ENCODE data around the gene ARPC5. TPM values are rescaled to one million over a fixed set of nuclear protein-coding genes. Genes with fewer than 3 reads are reported as not detected.

Gene ARPC5
- total and polyA plus RNA-seq, 2 donors (not counting 1 experiment from before 2014, with no cell fraction given), result 28.3 to 103 TPM

DNA sequence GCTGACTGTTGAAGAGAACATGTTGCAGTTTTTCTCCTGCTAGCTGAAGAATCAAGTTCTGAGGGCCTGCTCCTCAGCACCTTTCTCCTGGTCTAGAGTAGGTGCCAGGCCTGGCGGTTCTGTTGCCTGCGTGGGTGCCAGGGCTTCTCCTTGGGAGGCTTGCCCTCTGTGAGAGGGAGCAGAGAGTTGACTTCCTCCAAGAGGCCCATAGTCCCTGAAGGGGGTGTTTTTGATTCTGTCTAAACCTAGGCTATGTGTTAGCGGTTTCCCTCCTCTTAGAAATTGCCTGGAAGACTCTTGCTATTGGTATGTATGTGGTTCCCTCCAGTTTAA lies 17.8 kb upstream of the ARPC5 start:
- Histone ChIP-seq H3K79me2 (ENCODE audit: control insufficient read depth, insufficient read depth, low read length) (no peaks in the 10 kb centered on the region), H3K4me3 (ENCODE audit: control extremely low read depth in 1 of 5, extremely low read depth in 1 of 5, insufficient read depth in 1 of 5, low read depth in 2 of 5, low read length in 4 of 5) (no peak overlapping the region), H3K4me1 (ENCODE audit: control insufficient read depth in 2 of 2, insufficient read depth in 2 of 2, low read length in 2 of 2) (no peaks in the 10 kb centered on the region), H3K36me3 (replicated peaks in 1 of 2; ENCODE audit: control extremely low read depth in 1 of 2, control insufficient read depth in 1 of 2, extremely low read depth in 1 of 2, insufficient read depth in 2 of 2, low read length in 1 of 2) (no peaks in the 10 kb centered on the region), H3K27me3 (replicated peaks in 1 of 4; ENCODE audit: control extremely low read depth in 1 of 4, control insufficient read depth in 3 of 4, insufficient read depth in 4 of 4, low read length in 3 of 4) (no peaks in the 10 kb centered on the region), H2AFZ (ENCODE audit: insufficient read depth, low read depth, low read length, poor library complexity, severe bottlenecking) (no peak overlapping the region), H3K4me2 (replicated peaks; ENCODE audit: low read depth, low read length, poor library complexity, severe bottlenecking) (no peak overlapping the region), H4K20me1 (ENCODE audit: control insufficient read depth, insufficient read depth, low read length, poor library complexity, severe bottlenecking) (no peaks in the 10 kb centered on the region), H3K9me3 (ENCODE audit: control extremely low read depth in 1 of 3, control insufficient read depth in 2 of 3, insufficient read depth in 1 of 3, low read length in 2 of 3) (no peaks in the 10 kb centered on the region), H3K27ac (ENCODE audit: low read length in 2 of 2) (no peak overlapping the region), H3K9ac (ENCODE audit: low read length) (no peak overlapping the region)
- TF ChIP-seq, protein P1, sequence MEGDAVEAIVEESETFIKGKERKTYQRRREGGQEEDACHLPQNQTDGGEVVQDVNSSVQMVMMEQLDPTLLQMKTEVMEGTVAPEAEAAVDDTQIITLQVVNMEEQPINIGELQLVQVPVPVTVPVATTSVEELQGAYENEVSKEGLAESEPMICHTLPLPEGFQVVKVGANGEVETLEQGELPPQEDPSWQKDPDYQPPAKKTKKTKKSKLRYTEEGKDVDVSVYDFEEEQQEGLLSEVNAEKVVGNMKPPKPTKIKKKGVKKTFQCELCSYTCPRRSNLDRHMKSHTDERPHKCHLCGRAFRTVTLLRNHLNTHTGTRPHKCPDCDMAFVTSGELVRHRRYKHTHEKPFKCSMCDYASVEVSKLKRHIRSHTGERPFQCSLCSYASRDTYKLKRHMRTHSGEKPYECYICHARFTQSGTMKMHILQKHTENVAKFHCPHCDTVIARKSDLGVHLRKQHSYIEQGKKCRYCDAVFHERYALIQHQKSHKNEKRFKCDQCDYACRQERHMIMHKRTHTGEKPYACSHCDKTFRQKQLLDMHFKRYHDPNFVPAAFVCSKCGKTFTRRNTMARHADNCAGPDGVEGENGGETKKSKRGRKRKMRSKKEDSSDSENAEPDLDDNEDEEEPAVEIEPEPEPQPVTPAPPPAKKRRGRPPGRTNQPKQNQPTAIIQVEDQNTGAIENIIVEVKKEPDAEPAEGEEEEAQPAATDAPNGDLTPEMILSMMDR (IDR thresholded peaks at IDR 0.05), result no peak
- no peak for TF ChIP-seq EZH2 (IDR thresholded peaks at IDR 0.05; ENCODE audit: borderline replicate concordance, insufficient read depth, low read depth, low read length, poor library complexity, severe bottlenecking)
- CTCF ChIA-PET, result interaction anchor here (1.8 to 6.2 kb wide), 5 partner anchors 9 to 267 kb away, joined by 5 to 377 read pairs (median 21); no protein-coding TSS in a partner anchor
- no CpG with 5 or more reads among the region's 3 CpGs for WGBS (ENCODE audit: insufficient coverage)
- POLR2A ChIA-PET, result no interaction called here
- ATAC-seq (ENCODE audit: low read depth) (no peak), DNase-seq (no peak)
- Mint-ChIP-seq H3K4me1 (no peaks in the 10 kb centered on the region), H3K27me3 (peaks cover 8% of the 10 kb centered on the region), H3K27ac (no peak overlapping the region), H3K4me3 (no peak overlapping the region), H3K9me3 (ENCODE audit: insufficient read depth) (no peaks in the 10 kb centered on the region)
- intact Hi-C loops (cut with micrococcal nuclease), result no loop called here

DNA sequence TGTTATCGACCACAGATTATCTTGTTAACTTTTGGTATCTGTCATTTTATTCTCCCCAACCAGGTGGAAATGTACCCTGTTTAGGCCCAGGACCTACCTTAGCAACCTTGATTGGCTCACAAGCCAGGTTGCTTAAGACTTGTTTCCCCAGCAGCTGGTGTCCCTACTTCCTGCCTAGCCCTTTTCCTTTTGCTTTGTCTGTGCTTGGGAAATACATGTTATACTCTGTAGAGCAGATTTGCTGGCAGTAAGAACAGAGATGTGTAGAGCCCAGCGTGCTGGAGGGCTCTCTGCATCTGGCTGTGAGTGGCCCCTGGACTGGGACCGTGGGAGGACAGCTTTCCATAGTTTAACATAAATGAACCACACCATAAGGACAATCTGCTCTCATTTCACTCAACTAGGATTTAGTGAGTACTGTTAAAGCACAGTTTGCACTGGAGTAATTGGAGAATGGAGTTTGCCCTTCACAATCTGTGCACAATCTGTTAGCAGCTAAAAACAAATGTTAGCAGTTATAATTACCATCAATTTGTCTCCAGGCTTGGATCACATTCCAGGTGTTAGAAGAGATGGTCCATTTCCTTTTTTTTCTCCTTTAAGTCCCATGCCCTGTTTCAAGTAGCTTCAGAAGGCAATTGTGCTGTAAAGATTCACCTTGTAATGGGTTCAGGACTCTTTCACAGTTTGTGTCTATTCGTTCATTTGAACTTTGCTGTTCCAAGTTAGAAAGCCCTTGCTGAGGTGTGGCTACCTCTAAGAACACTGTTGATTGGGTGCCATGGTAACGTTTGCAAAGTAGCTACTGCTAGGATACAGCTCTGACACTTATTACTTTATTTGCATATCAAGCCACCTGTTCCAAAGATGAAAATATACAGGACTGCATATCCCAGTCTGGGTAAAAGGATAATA lies 17.2 kb upstream of the ARPC5 start, which contains the start of gene APOBEC4:
APOBEC4 (minus strand) TSS at position 770 of the 915 bp plus-strand sequence. CDS start 4,535 bp downstream, outside the sequence.
- Histone ChIP-seq H3K4me1 (ENCODE audit: control insufficient read depth in 2 of 2, insufficient read depth in 2 of 2, low read length in 2 of 2) (no peaks in the 10 kb centered on the region), H3K9ac (ENCODE audit: low read length) (no peak within 1 kb of the TSS), H3K36me3 (replicated peaks in 1 of 2; ENCODE audit: control extremely low read depth in 1 of 2, control insufficient read depth in 1 of 2, extremely low read depth in 1 of 2, insufficient read depth in 2 of 2, low read length in 1 of 2) (no peaks in the 10 kb centered on the region), H3K9me3 (ENCODE audit: control extremely low read depth in 1 of 3, control insufficient read depth in 2 of 3, insufficient read depth in 1 of 3, low read length in 2 of 3) (no peaks in the 10 kb centered on the region), H3K79me2 (ENCODE audit: control insufficient read depth, insufficient read depth, low read length) (no peaks in the 10 kb centered on the region), H3K4me2 (replicated peaks; ENCODE audit: low read depth, low read length, poor library complexity, severe bottlenecking) (no peak within 1 kb of the TSS), H3K27me3 (replicated peaks in 1 of 4; ENCODE audit: control extremely low read depth in 1 of 4, control insufficient read depth in 3 of 4, insufficient read depth in 4 of 4, low read length in 3 of 4) (no peaks in the 10 kb centered on the region), H2AFZ (ENCODE audit: insufficient read depth, low read depth, low read length, poor library complexity, severe bottlenecking) (no peak within 1 kb of the TSS), H3K27ac (ENCODE audit: low read length in 2 of 2) (no peak within 1 kb of the TSS), H4K20me1 (ENCODE audit: control insufficient read depth, insufficient read depth, low read length, poor library complexity, severe bottlenecking) (no peaks in the 10 kb centered on the region), H3K4me3 (ENCODE audit: control extremely low read depth in 1 of 5, extremely low read depth in 1 of 5, insufficient read depth in 1 of 5, low read depth in 2 of 5, low read length in 4 of 5) (no peak within 1 kb of the TSS)
- ChIA-PET POLR2A (no interaction called here), CTCF (interaction anchor here (1.8 to 6.2 kb wide), 4 partner anchors 9 to 267 kb away, joined by 5 to 377 read pairs (median 25); no protein-coding TSS in a partner anchor)
- ATAC-seq (ENCODE audit: low read depth) (peak; percentile 10), DNase-seq (no peak)
- H3K27me3 Mint-ChIP-seq, result peaks cover 9% of the 10 kb centered on the region
- WGBS (ENCODE audit: insufficient coverage), result no CpG with 5 or more reads among the region's 5 CpGs
- intact Hi-C loops (cut with micrococcal nuclease), result no loop called here
- H3K27ac Mint-ChIP-seq, result no peak within 1 kb of the TSS
- no peak within 1 kb of the TSS for H3K4me3 Mint-ChIP-seq
- H3K9me3 Mint-ChIP-seq (ENCODE audit: insufficient read depth), result no peaks in the 10 kb centered on the region
- TF ChIP-seq, protein P1 (IDR thresholded peaks at IDR 0.05), result no peak
- TF ChIP-seq EZH2 (IDR thresholded peaks at IDR 0.05; ENCODE audit: borderline replicate concordance, insufficient read depth, low read depth, low read length, poor library complexity, severe bottlenecking), result no peak
- H3K4me1 Mint-ChIP-seq, result no peaks in the 10 kb centered on the region
